ENCODE data around the gene RAB38. TPM values are rescaled to one million over a fixed set of nuclear protein-coding genes. Genes with fewer than 3 reads are reported as not detected.

RAB38 gene
- total RNA-seq, 1 experiment from 2014 or later = 12.7 TPM

- Histone ChIP-seq H2AFZ (no peak overlapping the region), H4K20me1 (ENCODE audit: insufficient read depth) (no peaks in the 10 kb centered on the region), H3K36me3 (ENCODE audit: low read depth) (no peaks in the 10 kb centered on the region), H3K4me2 (no peak overlapping the region), H3K4me1 (replicated peaks; ENCODE audit: insufficient read depth) (no peaks in the 10 kb centered on the region), H3K79me2 (ENCODE audit: low read depth) (no peaks in the 10 kb centered on the region), H3K27ac (no peak overlapping the region), H3K4me3 (no peak overlapping the region), H3F3A (ENCODE audit: insufficient read depth, low read depth) (no peaks in the 10 kb centered on the region), H3K27me3 (ENCODE audit: insufficient read depth, low read depth) (no peaks in the 10 kb centered on the region), H3K9me2 (ENCODE audit: insufficient read depth) (no peaks in the 10 kb centered on the region), H3K9me3 (ENCODE audit: insufficient read depth, low read depth) (no peaks in the 10 kb centered on the region)
- TF ChIP-seq EZH2 (IDR thresholded peaks at IDR 0.05; ENCODE audit: low read depth) (no peak), CTCF (conservative IDR thresholded peaks at IDR 0.05) (no peak)
- ChIA-PET CTCF (no interaction called here), POLR2A (ENCODE audit: unreplicated experiment) (no interaction called here)
- BruUV-seq (replicated peaks) = no TSS peak
- intact Hi-C loops (cut with micrococcal nuclease; ENCODE audit: unreplicated experiment) = no loop called here
- no peak for DNase-seq
Measured at GRCh38 chr11:88208745-88209144, 33.5 kb upstream of the RAB38 start.

GRCh38 chr11:88206751-88207150, 31.5 kb upstream of the RAB38 start:
- Histone ChIP-seq H2AFZ (no peak overlapping the region), H4K20me1 (ENCODE audit: insufficient read depth) (no peaks in the 10 kb centered on the region), H3K79me2 (ENCODE audit: low read depth) (no peaks in the 10 kb centered on the region), H3K27ac (no peak overlapping the region), H3K9me3 (ENCODE audit: insufficient read depth, low read depth) (no peaks in the 10 kb centered on the region), H3K4me2 (no peak overlapping the region), H3K4me1 (replicated peaks; ENCODE audit: insufficient read depth) (no peaks in the 10 kb centered on the region), H3K9me2 (ENCODE audit: insufficient read depth) (no peaks in the 10 kb centered on the region), H3F3A (ENCODE audit: insufficient read depth, low read depth) (no peaks in the 10 kb centered on the region), H3K27me3 (ENCODE audit: insufficient read depth, low read depth) (no peaks in the 10 kb centered on the region), H3K4me3 (no peak overlapping the region), H3K36me3 (ENCODE audit: low read depth) (no peaks in the 10 kb centered on the region)
- TF ChIP-seq EZH2 (IDR thresholded peaks at IDR 0.05; ENCODE audit: low read depth) (no peak), CTCF (conservative IDR thresholded peaks at IDR 0.05) (no peak)
- ChIA-PET POLR2A (ENCODE audit: unreplicated experiment) (no interaction called here), CTCF (no interaction called here)
- intact Hi-C loops (cut with micrococcal nuclease; ENCODE audit: unreplicated experiment) = no loop called here
- BruUV-seq (replicated peaks) = no TSS peak
- DNase-seq = no peak

- no peak for TF ChIP-seq EZH2 (IDR thresholded peaks at IDR 0.05; ENCODE audit: low read depth)
- no peak for TF ChIP-seq CTCF (conservative IDR thresholded peaks at IDR 0.05)
- CTCF ChIA-PET = no interaction called here
- POLR2A ChIA-PET (ENCODE audit: unreplicated experiment) = no interaction called here
- BruUV-seq (replicated peaks) = no TSS peak
- Histone ChIP-seq H3K4me3 (no peak overlapping the region), H3K27me3 (ENCODE audit: insufficient read depth, low read depth) (no peaks in the 10 kb centered on the region), H3K79me2 (ENCODE audit: low read depth) (no peaks in the 10 kb centered on the region), H3K4me2 (no peak overlapping the region), H2AFZ (no peak overlapping the region), H3F3A (ENCODE audit: insufficient read depth, low read depth) (no peaks in the 10 kb centered on the region), H3K4me1 (replicated peaks; ENCODE audit: insufficient read depth) (no peaks in the 10 kb centered on the region), H3K9me2 (ENCODE audit: insufficient read depth) (no peaks in the 10 kb centered on the region), H3K36me3 (ENCODE audit: low read depth) (no peaks in the 10 kb centered on the region), H3K9me3 (ENCODE audit: insufficient read depth, low read depth) (no peaks in the 10 kb centered on the region), H4K20me1 (ENCODE audit: insufficient read depth) (no peaks in the 10 kb centered on the region), H3K27ac (no peak overlapping the region)
- DNase-seq = no peak
- intact Hi-C loops (cut with micrococcal nuclease; ENCODE audit: unreplicated experiment) = no loop called here
Measured at GRCh38 chr11:88204353-88204752, 29.1 kb upstream of the RAB38 start.
